Liver (tissue), 3 donors: Measurements from ENCODE around the gene CBFA2T2.
"Not testable (repeated sequence)": the region's sequence is repeated elsewhere in the genome, so short reads cannot be mapped to it uniquely, and the experiment has no call there.

Experiments used
- ATF3 ChIP-seq: IDR thresholded peaks from 2 replicates; pipeline ENCODE4 v1.6.1; 2016; ENCODE audit warnings: antibody characterized with exemption
- CTCF ChIP-seq: fragments of 150-350 bp; IDR thresholded peaks from 2 replicates; pipeline ENCODE4 v1.5.1; 2017; ENCODE audit warnings: improper control_type of control experiment, low read depth, low read length; ENCODE audit not compliant: missing input control
- GABPA ChIP-seq, 2 donors: IDR thresholded peaks in 1 of 2; conservative IDR thresholded peaks in 1 of 2; 2 replicates each; pipeline ENCODE4 v1.6.1; 2016; ENCODE audit warnings: antibody characterized with exemption in 2 of 2, mild to moderate bottlenecking in 1 of 2, moderate library complexity in 1 of 2
- JUND ChIP-seq, 2 donors: IDR thresholded peaks; 2 replicates each; pipeline ENCODE4 v1.6.1; 2016; ENCODE audit warnings: antibody characterized with exemption in 2 of 2
- MAX ChIP-seq: IDR thresholded peaks from 2 replicates; pipeline ENCODE4 v1.6.1; 2016; ENCODE audit warnings: antibody characterized with exemption
- NR2F2 ChIP-seq: IDR thresholded peaks from 2 replicates; pipeline ENCODE4 v1.6.1; 2016; ENCODE audit warnings: antibody characterized with exemption
- RAD21 ChIP-seq, 2 donors: IDR thresholded peaks; 2 replicates each; pipeline ENCODE4 v1.6.1; 2016; ENCODE audit warnings: antibody characterized with exemption in 2 of 2, mild to moderate bottlenecking in 2 of 2
- REST ChIP-seq: IDR thresholded peaks from 2 replicates; pipeline ENCODE4 v1.6.1; 2016; ENCODE audit warnings: antibody characterized with exemption, mild to moderate bottlenecking
- RXRA ChIP-seq, 2 donors: IDR thresholded peaks; 2 replicates each; pipeline ENCODE4 v1.6.1; 2017 to 2018; ENCODE audit warnings: antibody characterized with exemption in 2 of 2, mild to moderate bottlenecking in 1 of 2
- SP1 ChIP-seq: IDR thresholded peaks from 2 replicates; pipeline ENCODE4 v1.6.1; 2018; ENCODE audit warnings: antibody characterized with exemption, mild to moderate bottlenecking
- TAF1 ChIP-seq: conservative IDR thresholded peaks from 2 replicates; pipeline ENCODE4 v1.6.1; 2016; ENCODE audit warnings: antibody characterized with exemption, mild to moderate bottlenecking
- YY1 ChIP-seq: IDR thresholded peaks from 2 replicates; pipeline ENCODE4 v1.6.1; 2016; ENCODE audit warnings: antibody characterized with exemption, mild to moderate bottlenecking
- ZBTB33 ChIP-seq: IDR thresholded peaks from 2 replicates; pipeline ENCODE4 v1.6.1; 2016; ENCODE audit warnings: antibody characterized with exemption
- donor health status: healthy.
- donor health status: healthy.

GRCh38 chr20:33483186-33483585 is 6.7 kb upstream of the CBFA2T2 start:
- TF ChIP-seq CTCF; GABPA (IDR thresholded peaks at IDR 0.05 in 1 of 2, conservative IDR thresholded peaks at IDR 0.05 in 1 of 2); YY1; ZBTB33; RAD21 (IDR thresholded peaks at IDR 0.05); JUND (IDR thresholded peaks at IDR 0.05); NR2F2; REST; TAF1; ATF3; MAX; RXRA (IDR thresholded peaks at IDR 0.05); SP1: not testable (repeated sequence)
